B cell (primary cell): ENCODE data around the gene UMOD. TPM values are rescaled to one million over a fixed set of nuclear protein-coding genes. Genes with fewer than 3 reads are reported as not detected.

Experiments
- ATAC-seq: fragments of 200-7000 bp; cut with Tn5 transposase; one replicate; pipeline ENCODE4 v1.10.0; 2021; ENCODE audit warnings: low read depth, mild to moderate bottlenecking, moderate number of reproducible peaks, moderate library complexity
- CTCF ChIA-PET: fragments of 350-600 bp; sonication (Branson Sonifier 250); formaldehyde crosslinking; loops from one replicate; lab custom pipeline; 2021; ENCODE audit warnings: antibody characterized with exemption, inconsistent platforms; lab: Charles Lee
- POLR2A ChIA-PET: fragments of 350-600 bp; sonication (Branson Sonifier 250); formaldehyde crosslinking; loops from one replicate; lab custom pipeline; 2021; ENCODE audit warnings: antibody characterized with exemption; lab: Charles Lee
- DNase-seq: peaks from one replicate; pipeline ENCODE4 v3.0.0; 2013
- H2AFZ ChIP-seq: 2 replicates; pipeline ENCODE4 v1.6.1; 2012; ENCODE audit warnings: mild to moderate bottlenecking, low read depth, low read length; ENCODE audit not compliant: insufficient read depth, poor library complexity, severe bottlenecking
- H3K27ac ChIP-seq, 2 donors: 1 replicate in 1 of 2; 2 replicates in 1 of 2; pipeline ENCODE4 v1.5.1; 2012 to 2013; ENCODE audit warnings: low read length in 2 of 2, mild to moderate bottlenecking in 2 of 2, moderate library complexity in 1 of 2
- H3K27me3 ChIP-seq, 4 experiments: fragments of 200-600 bp in 1 of 4; sonication (generic) in 1 of 4; replicated peaks in 1 of 4; 1 replicate in 2 of 4; 2 replicates in 2 of 4; pipeline versions ENCODE4 v1.6.1 to v1.7.0; 2013 to 2016; ENCODE audit warnings: low read length in 3 of 4, mild to moderate bottlenecking in 2 of 4, mixed read lengths in 1 of 4, moderate library complexity in 1 of 4; ENCODE audit not compliant: insufficient read depth in 4 of 4, control insufficient read depth in 3 of 4; ENCODE audit errors: control extremely low read depth in 1 of 4
- H3K36me3 ChIP-seq, 2 experiments: replicated peaks in 1 of 2; 1 replicate in 1 of 2; 2 replicates in 1 of 2; pipeline versions ENCODE4 v1.6.1 to v1.7.1; 2013; ENCODE audit warnings: low read length in 1 of 2; ENCODE audit not compliant: insufficient read depth in 2 of 2, control insufficient read depth in 1 of 2; ENCODE audit errors: control extremely low read depth in 1 of 2, extremely low read depth in 1 of 2
- H3K4me1 ChIP-seq, 2 donors: fragments of 200-600 bp in 1 of 2; sonication (generic) in 1 of 2; 1 replicate in 1 of 2; 2 replicates in 1 of 2; pipeline versions ENCODE4 v1.5.1 to v1.6.1; 2013 to 2017; ENCODE audit warnings: low read length in 2 of 2; ENCODE audit not compliant: control insufficient read depth in 2 of 2, insufficient read depth in 2 of 2
- H3K4me2 ChIP-seq: replicated peaks from 2 replicates; pipeline ENCODE3; 2012; ENCODE audit warnings: mild to moderate bottlenecking, low read depth, low read length; ENCODE audit not compliant: poor library complexity, severe bottlenecking
- H3K4me3 ChIP-seq, 5 experiments: fragments of 200-600 bp in 1 of 5; sonication (generic) in 1 of 5; 1 replicate in 3 of 5; 2 replicates in 2 of 5; pipeline versions ENCODE4 v1.5.1 to v1.7.0; 2011 to 2016; ENCODE audit warnings: low read length in 4 of 5, mild to moderate bottlenecking in 4 of 5, low read depth in 2 of 5, control low read depth in 1 of 5, moderate library complexity in 1 of 5; ENCODE audit not compliant: insufficient read depth in 1 of 5; ENCODE audit errors: control extremely low read depth in 1 of 5, extremely low read depth in 1 of 5
- H3K79me2 ChIP-seq: fragments of 200-600 bp; sonication (generic); one replicate; pipeline ENCODE4 v1.6.0; 2016; ENCODE audit warnings: low read length; ENCODE audit not compliant: control insufficient read depth, insufficient read depth
- H3K9ac ChIP-seq: fragments of 200-600 bp; sonication (generic); 2 replicates; pipeline ENCODE4 v1.6.1; 2017; ENCODE audit warnings: mild to moderate bottlenecking, low read length, moderate library complexity
- H3K9me3 ChIP-seq, 3 donors: one replicate each; pipeline versions ENCODE4 v1.6.1 to v1.7.1; 2013; ENCODE audit warnings: low read length in 2 of 3; ENCODE audit not compliant: control insufficient read depth in 2 of 3, insufficient read depth in 1 of 3; ENCODE audit errors: control extremely low read depth in 1 of 3
- H4K20me1 ChIP-seq: 2 replicates; pipeline ENCODE4 v1.6.0; 2012; ENCODE audit warnings: mild to moderate bottlenecking, low read length; ENCODE audit not compliant: insufficient read depth, control insufficient read depth, poor library complexity, severe bottlenecking
- H3K27ac Mint-ChIP-seq: one replicate; pipeline ENCODE4 v1.8.0; 2021; ENCODE audit warnings: mixed read lengths
- H3K27me3 Mint-ChIP-seq: one replicate; pipeline ENCODE4 v1.8.0; 2021; ENCODE audit warnings: mixed read lengths
- H3K4me1 Mint-ChIP-seq: one replicate; pipeline ENCODE4 v1.8.0; 2021; ENCODE audit warnings: mixed read lengths
- H3K4me3 Mint-ChIP-seq: one replicate; pipeline ENCODE4 v1.8.0; 2021; ENCODE audit warnings: mixed read lengths
- H3K9me3 Mint-ChIP-seq: one replicate; pipeline ENCODE4 v1.8.0; 2022; ENCODE audit warnings: mixed read lengths; ENCODE audit not compliant: insufficient read depth
- EZH2 ChIP-seq: IDR thresholded peaks from 2 replicates; pipeline ENCODE4 v1.6.1; 2012; ENCODE audit warnings: borderline replicate concordance, low read depth, mild to moderate bottlenecking, moderate library complexity, low read length; ENCODE audit not compliant: insufficient read depth, poor library complexity, severe bottlenecking
- WGBS: methylation state at CpG from one replicate; pipeline ENCODE4 v1.1.5; 2013; ENCODE audit warnings: missing lambda C conversion rate; ENCODE audit not compliant: insufficient coverage; 5-methylcytosine and 5-hydroxymethylcytosine counted together
- intact Hi-C: fragments of 100-400 bp; cut with micrococcal nuclease; formaldehyde crosslinking; loops from one replicate; pipeline ENCODE4 v1.10.0; 2022
- polyA plus RNA-seq: library from polyadenylated mRNA; depleted of rRNA; stranded (reverse); fragments of >200 nt; gene quantifications from 2 replicates; pipeline ENCODE4 v1.2.3, GENCODE V29; 2012
- total RNA-seq, 2 donors: library from RNA; stranded (reverse); fragments of 120-200 nt in 1 of 2; gene quantifications; 1 replicate in 1 of 2; 2 replicates in 1 of 2; pipeline versions ENCODE4 v1.2.3 to v1.2.4, GENCODE V29; 2013 to 2022
- TF ChIP-seq, protein P1 (sequence below): fragments of 200-600 bp; IDR thresholded peaks from one replicate; pipeline ENCODE4 v1.8.0; 2022; ENCODE audit warnings: antibody characterized with exemption, mild to moderate bottlenecking

UMOD gene
- total and polyA plus RNA-seq, 2 donors (not counting 1 experiment from before 2014, with no cell fraction given), result not detected

DNA sequence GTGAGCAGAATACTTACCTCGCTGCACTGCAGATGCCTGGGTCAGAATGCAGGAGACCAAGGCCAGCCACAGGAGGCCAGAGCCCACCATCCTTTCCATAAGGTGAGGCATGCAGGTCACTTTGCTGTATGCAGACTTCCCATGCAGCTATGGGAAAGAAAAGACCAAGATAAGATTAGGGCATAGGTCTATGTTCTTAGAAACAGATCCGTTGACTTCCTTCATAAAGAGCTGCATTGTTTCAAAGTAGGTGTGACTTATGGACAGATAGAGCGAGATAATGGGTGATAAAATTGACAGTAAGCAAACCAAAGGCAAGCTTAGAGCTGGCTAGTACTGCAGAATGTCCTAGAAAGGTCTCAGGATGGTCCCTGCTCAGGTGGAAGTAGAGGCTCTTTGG, 26.2 kb downstream of the UMOD start:
- H3K27ac ChIP-seq, result no peak overlapping the region
- ATAC-seq, result no peak
- H3K36me3 ChIP-seq, result no peaks in the 10 kb centered on the region
- no peak for TF ChIP-seq EZH2
- TF ChIP-seq, protein P1, sequence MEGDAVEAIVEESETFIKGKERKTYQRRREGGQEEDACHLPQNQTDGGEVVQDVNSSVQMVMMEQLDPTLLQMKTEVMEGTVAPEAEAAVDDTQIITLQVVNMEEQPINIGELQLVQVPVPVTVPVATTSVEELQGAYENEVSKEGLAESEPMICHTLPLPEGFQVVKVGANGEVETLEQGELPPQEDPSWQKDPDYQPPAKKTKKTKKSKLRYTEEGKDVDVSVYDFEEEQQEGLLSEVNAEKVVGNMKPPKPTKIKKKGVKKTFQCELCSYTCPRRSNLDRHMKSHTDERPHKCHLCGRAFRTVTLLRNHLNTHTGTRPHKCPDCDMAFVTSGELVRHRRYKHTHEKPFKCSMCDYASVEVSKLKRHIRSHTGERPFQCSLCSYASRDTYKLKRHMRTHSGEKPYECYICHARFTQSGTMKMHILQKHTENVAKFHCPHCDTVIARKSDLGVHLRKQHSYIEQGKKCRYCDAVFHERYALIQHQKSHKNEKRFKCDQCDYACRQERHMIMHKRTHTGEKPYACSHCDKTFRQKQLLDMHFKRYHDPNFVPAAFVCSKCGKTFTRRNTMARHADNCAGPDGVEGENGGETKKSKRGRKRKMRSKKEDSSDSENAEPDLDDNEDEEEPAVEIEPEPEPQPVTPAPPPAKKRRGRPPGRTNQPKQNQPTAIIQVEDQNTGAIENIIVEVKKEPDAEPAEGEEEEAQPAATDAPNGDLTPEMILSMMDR, result no peak
- no peaks in the 10 kb centered on the region for H4K20me1 ChIP-seq
- no peak overlapping the region for H3K4me3 Mint-ChIP-seq
- H3K27me3 Mint-ChIP-seq, result peaks cover 3% of the 10 kb centered on the region
- no peak overlapping the region for H3K4me2 ChIP-seq
- CTCF ChIA-PET, result interaction anchor here (0.5 kb wide), 1 partner anchor 468 kb away, joined by 3 read pairs; no protein-coding TSS in a partner anchor
- H3K4me3 ChIP-seq, result no peak overlapping the region
- H3K9me3 Mint-ChIP-seq, result peaks cover 2% of the 10 kb centered on the region
- no peaks in the 10 kb centered on the region for H3K27me3 ChIP-seq
- no peaks in the 10 kb centered on the region for H3K4me1 Mint-ChIP-seq
- peaks cover 0 to 2% (median 0%) of the 10 kb centered on the region in 3 donors for H3K9me3 ChIP-seq
- WGBS, result 82% methylated on average over 3 of the region's 3 CpGs
- H3K27ac Mint-ChIP-seq, result no peak overlapping the region
- intact Hi-C loops, result no loop called here
- no peak for DNase-seq
- H3K4me1 ChIP-seq, result no peaks in the 10 kb centered on the region
- no peaks in the 10 kb centered on the region for H3K79me2 ChIP-seq
- H2AFZ ChIP-seq, result no peak overlapping the region
- no peak overlapping the region for H3K9ac ChIP-seq
- POLR2A ChIA-PET, result no interaction called here

DNA sequence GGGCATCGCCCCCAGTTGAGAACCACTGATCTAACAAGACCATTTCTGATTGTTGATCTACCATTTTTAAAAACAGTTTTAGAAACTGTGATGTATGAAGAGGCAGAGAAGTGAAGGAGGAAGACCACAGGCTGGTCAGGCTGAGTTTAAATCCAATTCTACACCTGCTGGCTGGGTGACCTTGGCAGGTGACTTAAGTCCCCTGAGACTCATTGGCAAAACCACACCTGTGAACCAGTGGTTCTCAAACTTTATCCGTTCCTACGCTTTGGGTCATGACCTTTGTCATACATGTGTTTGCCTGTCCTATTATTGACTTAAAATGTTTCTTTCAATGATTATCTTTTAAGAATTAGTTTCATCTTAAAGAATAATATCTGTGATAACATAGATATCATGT, 27.5 kb downstream of the UMOD start:
- ChIA-PET POLR2A (no interaction called here), CTCF (no interaction called here)
- H3K27ac ChIP-seq, result no peak overlapping the region
- H4K20me1 ChIP-seq, result no peaks in the 10 kb centered on the region
- Mint-ChIP-seq H3K9me3 (peaks cover 2% of the 10 kb centered on the region), H3K4me1 (no peaks in the 10 kb centered on the region), H3K27ac (no peak overlapping the region), H3K4me3 (no peak overlapping the region), H3K27me3 (peaks cover 5% of the 10 kb centered on the region)
- H3K4me2 ChIP-seq, result no peak overlapping the region
- intact Hi-C loops, result no loop called here
- no CpG with 5 or more reads among the region's 3 CpGs for WGBS
- H3K4me3 ChIP-seq, result no peak overlapping the region
- DNase-seq (no peak), ATAC-seq (no peak)
- peaks cover 0 to 2% (median 0%) of the 10 kb centered on the region in 3 donors for H3K9me3 ChIP-seq
- no peaks in the 10 kb centered on the region for H3K36me3 ChIP-seq
- H3K9ac ChIP-seq, result no peak overlapping the region
- H2AFZ ChIP-seq, result no peak overlapping the region
- TF ChIP-seq, protein P1, result no peak
- no peak for TF ChIP-seq EZH2
- no peaks in the 10 kb centered on the region for H3K79me2 ChIP-seq
- H3K4me1 ChIP-seq, result no peaks in the 10 kb centered on the region
- no peaks in the 10 kb centered on the region for H3K27me3 ChIP-seq
